A673 (cell line): Measurements from ENCODE around the gene ADAM8. TPM values are rescaled to one million over a fixed set of nuclear protein-coding genes. Genes with fewer than 3 reads are reported as not detected.

Experiments
- BruUV-seq: library from RNA; stranded (reverse); fragments of 400-500 nt; replicated peaks from 2 replicates; lab custom pipeline; 2021; lab: Mats Ljungman, UMichigan
- CTCF ChIA-PET: fragments of 300-600 bp; sonication (Branson Sonifier 250); formaldehyde crosslinking; loops from one replicate; lab custom pipeline; 2022; ENCODE audit warnings: antibody characterized with exemption; lab: Charles Lee
- POLR2A ChIA-PET: fragments of 300-600 bp; sonication (Branson Sonifier 250); formaldehyde crosslinking; loops from one replicate; lab custom pipeline; 2022; ENCODE audit warnings: antibody characterized with exemption; ENCODE audit not compliant: low non-redundant PET; lab: Charles Lee
- DNase-seq: peaks from one replicate; pipeline ENCODE4 v3.0.0-alpha.2; 2015; ENCODE audit warnings: low spot score
- H3K27ac ChIP-seq: fragments of 200-600 bp; sonication (generic); 2 replicates; pipeline ENCODE4 v1.5.1; 2016; ENCODE audit warnings: mixed run types, low read depth, mild to moderate bottlenecking, mixed read lengths, antibody characterized with exemption, low read length; ENCODE audit not compliant: poor library complexity, severe bottlenecking
- H3K27me3 ChIP-seq: fragments of 200-600 bp; sonication (generic); replicated peaks from 2 replicates; pipeline ENCODE4 v1.6.1; 2017; ENCODE audit warnings: mixed run types, low read depth, mild to moderate bottlenecking, mixed read lengths, antibody characterized with exemption, low read length; ENCODE audit not compliant: insufficient read depth, poor library complexity
- H3K36me3 ChIP-seq: fragments of 200-600 bp; sonication (generic); 2 replicates; pipeline ENCODE4 v1.6.1; 2016; ENCODE audit warnings: mixed run types, mild to moderate bottlenecking, mixed read lengths, antibody characterized with exemption, low read length; ENCODE audit not compliant: insufficient read depth, poor library complexity, severe bottlenecking
- H3K4me1 ChIP-seq: fragments of 200-600 bp; sonication (generic); 2 replicates; pipeline ENCODE4 v1.6.1; 2017; ENCODE audit warnings: mixed run types, mild to moderate bottlenecking, mixed read lengths, antibody characterized with exemption, low read length; ENCODE audit not compliant: insufficient read depth, poor library complexity, severe bottlenecking
- H3K4me3 ChIP-seq: fragments of 200-600 bp; sonication (generic); 2 replicates; pipeline ENCODE4 v1.5.1; 2016; ENCODE audit warnings: low read depth, mixed run types, mild to moderate bottlenecking, mixed read lengths, low read length; ENCODE audit not compliant: poor library complexity, severe bottlenecking
- H3K9me3 ChIP-seq: fragments of 200-600 bp; sonication (generic); 2 replicates; pipeline ENCODE4 v1.6.1; 2016; ENCODE audit warnings: mixed run types, low read depth, mild to moderate bottlenecking, mixed read lengths, antibody characterized with exemption, low read length; ENCODE audit not compliant: poor library complexity, severe bottlenecking
- EZH2 ChIP-seq: fragments of 200-600 bp; sonication (generic); IDR thresholded peaks from 2 replicates; pipeline ENCODE4 v1.6.1; 2017; ENCODE audit warnings: borderline replicate concordance, low read depth, mild to moderate bottlenecking, mixed read lengths, antibody characterized with exemption, low read length; ENCODE audit not compliant: poor library complexity, severe bottlenecking
- intact Hi-C: fragments of 100-400 bp; cut with micrococcal nuclease; formaldehyde crosslinking; loops from one replicate; pipeline ENCODE4 v1.10.0; 2022; ENCODE audit not compliant: unreplicated experiment
- total RNA-seq: library from RNA; stranded (reverse); gene quantifications from 2 replicates; pipeline ENCODE4 v1.2.3, GENCODE V29; 2021
- TF ChIP-seq, protein P1 (sequence below): fragments of 300-800, 200-600 bp; sonication (generic); conservative IDR thresholded peaks from 2 replicates; pipeline ENCODE4 v1.5.1; 2017; ENCODE audit warnings: low read depth, mild to moderate bottlenecking, antibody characterized with exemption, low read length, moderate library complexity, mixed read lengths

The ADAM8 gene
- total RNA-seq, 1 experiment from 2014 or later: 1.2 TPM

GRCh38 chr10:133315847-133316246 lies 39.2 kb upstream of the ADAM8 start:
- intact Hi-C loops: no loop called here
- ChIA-PET CTCF (interaction anchor here (0.7 kb wide), 1 partner anchor 14 kb away, joined by 3 read pairs; no protein-coding TSS in a partner anchor), POLR2A (no interaction called here)
- no peaks in the 10 kb centered on the region for H3K4me1 ChIP-seq
- H3K9me3 ChIP-seq: no peaks in the 10 kb centered on the region
- no peaks in the 10 kb centered on the region for H3K27me3 ChIP-seq
- no peak for DNase-seq
- no peak overlapping the region for H3K27ac ChIP-seq
- no TSS peak for BruUV-seq
- H3K36me3 ChIP-seq: peaks cover 5% of the 10 kb centered on the region
- no peak for TF ChIP-seq EZH2
- TF ChIP-seq, protein P1, sequence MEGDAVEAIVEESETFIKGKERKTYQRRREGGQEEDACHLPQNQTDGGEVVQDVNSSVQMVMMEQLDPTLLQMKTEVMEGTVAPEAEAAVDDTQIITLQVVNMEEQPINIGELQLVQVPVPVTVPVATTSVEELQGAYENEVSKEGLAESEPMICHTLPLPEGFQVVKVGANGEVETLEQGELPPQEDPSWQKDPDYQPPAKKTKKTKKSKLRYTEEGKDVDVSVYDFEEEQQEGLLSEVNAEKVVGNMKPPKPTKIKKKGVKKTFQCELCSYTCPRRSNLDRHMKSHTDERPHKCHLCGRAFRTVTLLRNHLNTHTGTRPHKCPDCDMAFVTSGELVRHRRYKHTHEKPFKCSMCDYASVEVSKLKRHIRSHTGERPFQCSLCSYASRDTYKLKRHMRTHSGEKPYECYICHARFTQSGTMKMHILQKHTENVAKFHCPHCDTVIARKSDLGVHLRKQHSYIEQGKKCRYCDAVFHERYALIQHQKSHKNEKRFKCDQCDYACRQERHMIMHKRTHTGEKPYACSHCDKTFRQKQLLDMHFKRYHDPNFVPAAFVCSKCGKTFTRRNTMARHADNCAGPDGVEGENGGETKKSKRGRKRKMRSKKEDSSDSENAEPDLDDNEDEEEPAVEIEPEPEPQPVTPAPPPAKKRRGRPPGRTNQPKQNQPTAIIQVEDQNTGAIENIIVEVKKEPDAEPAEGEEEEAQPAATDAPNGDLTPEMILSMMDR: no peak
- no peak overlapping the region for H3K4me3 ChIP-seq

DNA sequence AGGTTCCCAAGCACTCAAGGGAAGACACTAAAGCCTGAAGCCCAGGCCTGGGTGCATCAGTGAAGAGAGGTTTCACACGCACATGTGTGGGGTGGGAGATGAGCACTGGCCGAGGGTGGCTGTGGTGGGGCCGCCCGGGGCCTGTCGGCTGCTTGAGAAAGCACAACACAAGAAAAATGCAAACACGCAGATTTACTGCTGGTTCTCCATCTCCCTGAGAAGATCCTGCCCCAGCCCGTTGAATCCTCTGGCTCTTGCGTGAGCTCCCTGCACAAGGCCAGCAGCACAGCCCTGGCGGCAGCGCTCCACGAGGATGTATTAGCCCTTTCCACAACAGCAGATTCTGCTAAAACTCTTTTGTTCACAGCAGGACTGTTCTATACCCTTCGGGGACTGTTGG lies 38.2 kb upstream of the ADAM8 start:
- no TSS peak for BruUV-seq
- H3K9me3 ChIP-seq: no peaks in the 10 kb centered on the region
- ChIA-PET POLR2A (no interaction called here), CTCF (no interaction called here)
- no peaks in the 10 kb centered on the region for H3K4me1 ChIP-seq
- peaks cover 13% of the 10 kb centered on the region for H3K36me3 ChIP-seq
- H3K27me3 ChIP-seq: no peaks in the 10 kb centered on the region
- intact Hi-C loops: no loop called here
- no peak overlapping the region for H3K4me3 ChIP-seq
- TF ChIP-seq, protein P1: no peak
- TF ChIP-seq EZH2: no peak
- DNase-seq: no peak
- no peak overlapping the region for H3K27ac ChIP-seq

DNA sequence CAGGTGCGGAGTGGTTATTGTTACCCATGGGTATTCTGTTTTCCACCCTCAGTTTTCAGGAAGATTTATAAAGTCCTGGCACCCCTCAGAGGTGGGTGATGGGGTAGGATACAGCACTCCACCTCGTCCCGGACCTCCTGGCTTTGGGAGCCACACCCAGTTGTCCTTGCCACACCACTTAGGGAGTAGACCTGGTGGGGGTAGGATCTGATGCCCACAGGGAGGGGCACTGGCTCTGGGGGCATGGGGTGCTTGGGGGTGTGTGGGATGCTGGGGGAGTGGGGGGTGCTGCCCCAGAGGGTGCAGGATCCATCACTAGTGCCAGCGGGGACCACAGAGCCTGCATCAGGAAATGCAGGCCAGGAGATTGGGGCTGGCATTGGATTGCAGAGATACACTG lies 36.5 kb upstream of the ADAM8 start:
- Histone ChIP-seq H3K36me3 (peaks cover 14% of the 10 kb centered on the region), H3K4me3 (no peak overlapping the region), H3K4me1 (peaks cover 3% of the 10 kb centered on the region), H3K27ac (no peak overlapping the region), H3K27me3 (no peaks in the 10 kb centered on the region), H3K9me3 (no peaks in the 10 kb centered on the region)
- BruUV-seq: no TSS peak
- ChIA-PET CTCF (no interaction called here), POLR2A (no interaction called here)
- no peak for DNase-seq
- TF ChIP-seq EZH2: no peak
- TF ChIP-seq, protein P1: no peak
- intact Hi-C loops: no loop called here
